MM.1S (cell line): ENCODE measurements around the gene SIGLEC11.

ENCODE experiments used
- DNase-seq: peaks from one replicate; pipeline ENCODE4 v3.0.0-alpha.2; 2015
- H2AFZ ChIP-seq: fragments of 300-600 bp; sonication (generic); 2 replicates; pipeline ENCODE4 v1.6.0; 2016; ENCODE audit warnings: antibody characterized with exemption, low read length
- H3F3A ChIP-seq: fragments of 300-600 bp; sonication (generic); 2 replicates; pipeline ENCODE4 v1.6.1; 2016; ENCODE audit warnings: mild to moderate bottlenecking, antibody characterized with exemption, low read length, moderate library complexity, mixed read lengths; ENCODE audit not compliant: insufficient read depth
- H3K27ac ChIP-seq: fragments of 300-600 bp; sonication (generic); 2 replicates; pipeline ENCODE4 v1.5.1; 2016; ENCODE audit warnings: mild to moderate bottlenecking, low read length
- H3K27me3 ChIP-seq: fragments of 300-600 bp; sonication (generic); replicated peaks from 2 replicates; pipeline ENCODE4 v1.6.0; 2016; ENCODE audit warnings: low read length; ENCODE audit not compliant: insufficient read depth
- H3K36me3 ChIP-seq: fragments of 300-600 bp; sonication (generic); replicated peaks from 2 replicates; pipeline ENCODE4 v1.6.1; 2016; ENCODE audit warnings: mild to moderate bottlenecking, low read length, mixed read lengths; ENCODE audit not compliant: insufficient read depth
- H3K4me1 ChIP-seq: fragments of 300-600 bp; sonication (generic); 2 replicates; pipeline ENCODE4 v1.6.1; 2016; ENCODE audit warnings: low read length, mixed read lengths
- H3K4me2 ChIP-seq: fragments of 300-600 bp; sonication (generic); 2 replicates; pipeline ENCODE4 v1.6.0; 2016; ENCODE audit warnings: low read depth, low read length
- H3K4me3 ChIP-seq: fragments of 300-600 bp; sonication (generic); 2 replicates; pipeline ENCODE4 v1.5.1; 2016; ENCODE audit warnings: low read length, mixed read lengths
- H3K79me2 ChIP-seq: fragments of 300-600 bp; sonication (generic); 2 replicates; pipeline ENCODE4 v1.6.1; 2016; ENCODE audit warnings: mixed run types, low read length, mixed read lengths
- H3K9ac ChIP-seq: fragments of 300-600 bp; sonication (generic); 2 replicates; pipeline ENCODE4 v1.6.1; 2016; ENCODE audit warnings: low read length, mixed read lengths
- H3K9me2 ChIP-seq: fragments of 300-600 bp; sonication (generic); replicated peaks from 2 replicates; pipeline ENCODE4 v1.6.1; 2016; ENCODE audit warnings: mild to moderate bottlenecking, low read length, mixed read lengths; ENCODE audit not compliant: insufficient read depth
- H3K9me3 ChIP-seq: fragments of 300-600 bp; sonication (generic); replicated peaks from 2 replicates; pipeline ENCODE4 v1.6.1; 2016; ENCODE audit warnings: mild to moderate bottlenecking, low read length, mixed read lengths; ENCODE audit not compliant: insufficient read depth
- H4K20me1 ChIP-seq: fragments of 300-600 bp; sonication (generic); 2 replicates; pipeline ENCODE4 v1.6.1; 2016; ENCODE audit warnings: mild to moderate bottlenecking, low read length, moderate library complexity, mixed read lengths; ENCODE audit not compliant: insufficient read depth
- CTCF ChIP-seq: fragments of 300-600 bp; sonication (generic); IDR thresholded peaks from 2 replicates; pipeline ENCODE4 v1.5.1; 2016; ENCODE audit warnings: antibody characterized with exemption, low read length, mixed read lengths
- EZH2 ChIP-seq: fragments of 300-600 bp; sonication (generic); optimal IDR thresholded peaks from 2 replicates; pipeline ENCODE3; 2017; ENCODE audit warnings: low read depth, mild to moderate bottlenecking, antibody characterized with exemption, low read length, mixed read lengths
- EZH2phosphoT487 ChIP-seq: fragments of 300-600 bp; sonication (generic); IDR thresholded peaks from 2 replicates; pipeline ENCODE4 v1.6.1; 2018; ENCODE audit warnings: antibody characterized with exemption, low read length

The SIGLEC11 gene

GRCh38 chr19:49937750-49938381, 23.1 kb downstream of the SIGLEC11 start:
- 0 out of 2 replicates have a peak, but pooled peaks cover 5% of the 10 kb centered on the region for H3K27me3 ChIP-seq
- H3K79me2 ChIP-seq, result no peaks in the 10 kb centered on the region
- peak; percentile 66 for DNase-seq
- H3K36me3 ChIP-seq, result no peaks in the 10 kb centered on the region
- H3K4me2 ChIP-seq, result peak overlapping the region; percentile 95
- no peaks in the 10 kb centered on the region for H3K4me1 ChIP-seq
- no peak overlapping the region for H3K9ac ChIP-seq
- H3K27ac ChIP-seq, result no peak overlapping the region
- no peaks in the 10 kb centered on the region for H3K9me3 ChIP-seq
- H4K20me1 ChIP-seq, result no peaks in the 10 kb centered on the region
- H3K9me2 ChIP-seq, result no peaks in the 10 kb centered on the region
- H3F3A ChIP-seq, result no peaks in the 10 kb centered on the region
- peak overlapping the region; percentile 68; the same call in 1 of the 2 replicates for H2AFZ ChIP-seq
- TF ChIP-seq EZH2 (no peak), EZH2phosphoT487 (no peak), CTCF (peak; percentile 95)
- H3K4me3 ChIP-seq, result peak overlapping the region; percentile 36; the same call in 1 of the 2 replicates

GRCh38 chr19:49936549-49936948, 24.4 kb downstream of the SIGLEC11 start:
- H3F3A ChIP-seq, result no peaks in the 10 kb centered on the region
- no peaks in the 10 kb centered on the region for H3K9me2 ChIP-seq
- H3K4me2 ChIP-seq, result no peak overlapping the region
- no peaks in the 10 kb centered on the region for H3K4me1 ChIP-seq
- no peak overlapping the region for H3K27ac ChIP-seq
- H3K79me2 ChIP-seq, result no peaks in the 10 kb centered on the region
- H3K9me3 ChIP-seq, result no peaks in the 10 kb centered on the region
- TF ChIP-seq EZH2, result no peak
- no peak for TF ChIP-seq EZH2phosphoT487
- TF ChIP-seq CTCF, result no peak
- H3K9ac ChIP-seq, result no peak overlapping the region
- DNase-seq, result no peak
- H4K20me1 ChIP-seq, result no peaks in the 10 kb centered on the region
- H3K4me3 ChIP-seq, result no peak overlapping the region
- no peaks in the 10 kb centered on the region for H3K27me3 ChIP-seq
- no peaks in the 10 kb centered on the region for H3K36me3 ChIP-seq
- no peak overlapping the region for H2AFZ ChIP-seq

GRCh38 chr19:49933643-49934042, 27.3 kb downstream of the SIGLEC11 start:
- H3K4me3 ChIP-seq, result no peak overlapping the region
- H3K9ac ChIP-seq, result no peak overlapping the region
- H3K36me3 ChIP-seq, result no peaks in the 10 kb centered on the region
- no peaks in the 10 kb centered on the region for H3K9me3 ChIP-seq
- no peaks in the 10 kb centered on the region for H3K27me3 ChIP-seq
- H3K79me2 ChIP-seq, result peaks cover 7% of the 10 kb centered on the region
- H3K4me2 ChIP-seq, result no peak overlapping the region
- H2AFZ ChIP-seq, result no peak overlapping the region
- no peak for TF ChIP-seq CTCF
- no peak for TF ChIP-seq EZH2
- no peak for TF ChIP-seq EZH2phosphoT487
- no peaks in the 10 kb centered on the region for H4K20me1 ChIP-seq
- H3K4me1 ChIP-seq, result peaks cover 6% of the 10 kb centered on the region; the same call in 1 of the 2 replicates
- H3K27ac ChIP-seq, result no peak overlapping the region
- DNase-seq, result no peak
- H3K9me2 ChIP-seq, result no peaks in the 10 kb centered on the region
- H3F3A ChIP-seq, result peaks cover 1% of the 10 kb centered on the region
